GM23248 (cell line): ENCODE data around the gene ATP10D.

ENCODE experiments used
- EZH2 ChIP-seq: fragments of 200-600 bp; sonication (generic); IDR thresholded peaks from 2 replicates; pipeline ENCODE4 v1.6.1; 2018; ENCODE audit warnings: antibody characterized with exemption, mild to moderate bottlenecking; ENCODE audit not compliant: insufficient read depth, poor library complexity, severe bottlenecking
- EZH2phosphoT487 ChIP-seq: fragments of 200-600 bp; sonication (generic); IDR thresholded peaks from 2 replicates; pipeline ENCODE4 v1.6.1; 2018; ENCODE audit warnings: antibody characterized with exemption, moderate library complexity, mild to moderate bottlenecking, low read depth; ENCODE audit not compliant: insufficient read depth

GRCh38 chr4:47566566-47566965 lies 81.5 kb downstream of the ATP10D start:
- no peak for TF ChIP-seq EZH2
- TF ChIP-seq EZH2phosphoT487, result no peak
